Measurements from ENCODE around the gene FSTL4. TPM values are rescaled to one million over a fixed set of nuclear protein-coding genes. Genes with fewer than 3 reads are reported as not detected.

Gene FSTL4
- polyA plus RNA-seq, 1 donor (not counting 4 experiments of a cell fraction or from before 2014, with no cell fraction given) = 1.7 TPM

- H3K36me3 ChIP-seq (ENCODE audit: control insufficient read depth in 2 of 2, extremely low read depth in 1 of 2, insufficient read depth in 2 of 2, low read length in 2 of 2) = no peaks in the 10 kb centered on the region
- no peak for TF ChIP-seq EZH2 (IDR thresholded peaks at IDR 0.05; ENCODE audit: low read length)
- no peak for TF ChIP-seq CTCF (optimal IDR thresholded peaks at IDR 0.05 in 1 of 3, IDR thresholded peaks at IDR 0.05 in 1 of 3, conservative IDR thresholded peaks at IDR 0.05 in 1 of 3; ENCODE audit: extremely low read depth in 1 of 3, insufficient read depth in 2 of 3, low read length in 3 of 3)
- no peak for FAIRE-seq
- H3K4me2 ChIP-seq (ENCODE audit: control insufficient read depth, extremely low read depth, insufficient read depth, low read depth, low read length) = no peak overlapping the region
- no peaks in the 10 kb centered on the region for H3K27me3 ChIP-seq (ENCODE audit: control insufficient read depth, extremely low read depth, insufficient read depth, low read length)
- H3K27ac ChIP-seq (ENCODE audit: control insufficient read depth, insufficient read depth, low read length) = no peak overlapping the region
- H3K79me2 ChIP-seq (ENCODE audit: control insufficient read depth, insufficient read depth, low read length) = no peaks in the 10 kb centered on the region
- H3K9me1 ChIP-seq (ENCODE audit: control insufficient read depth, extremely low read depth, insufficient read depth, low read length) = no peaks in the 10 kb centered on the region
- dilution Hi-C loops (cut with MboI; ENCODE audit: extremely low pct_ligation_motif_present, low sequenced_read_pairs) = no loop called here
- no peaks in the 10 kb centered on the region for H4K20me1 ChIP-seq (ENCODE audit: control insufficient read depth, extremely low read depth, insufficient read depth, low read length)
- H3K9me3 ChIP-seq (ENCODE audit: control insufficient read depth, low read depth, low read length) = no peaks in the 10 kb centered on the region
- H3K4me1 ChIP-seq (ENCODE audit: control insufficient read depth, extremely low read depth, insufficient read depth, low read length) = peaks cover 2% of the 10 kb centered on the region
- H3K9ac ChIP-seq (ENCODE audit: control insufficient read depth, extremely low read depth, insufficient read depth, low read length) = no peak overlapping the region
- DNase-seq (ENCODE audit: low read depth, low spot score) = no peak
- no peak overlapping the region for H2AFZ ChIP-seq (ENCODE audit: control insufficient read depth, low read length)
- no peak overlapping the region for H3K4me3 ChIP-seq (ENCODE audit: control insufficient read depth in 2 of 3, extremely low read depth in 1 of 3, insufficient read depth in 2 of 3, low read depth in 1 of 3, low read length in 3 of 3)
Measured at GRCh38 chr5:133434336-133434735, 178.0 kb downstream of the FSTL4 start.

- H3K79me2 ChIP-seq (ENCODE audit: control insufficient read depth, insufficient read depth, low read length) = no peaks in the 10 kb centered on the region
- TF ChIP-seq EZH2 (IDR thresholded peaks at IDR 0.05; ENCODE audit: low read length) (no peak), CTCF (optimal IDR thresholded peaks at IDR 0.05 in 1 of 3, IDR thresholded peaks at IDR 0.05 in 1 of 3, conservative IDR thresholded peaks at IDR 0.05 in 1 of 3; ENCODE audit: extremely low read depth in 1 of 3, insufficient read depth in 2 of 3, low read length in 3 of 3) (no peak)
- H3K9me3 ChIP-seq (ENCODE audit: control insufficient read depth, low read depth, low read length) = no peaks in the 10 kb centered on the region
- dilution Hi-C loops (cut with MboI; ENCODE audit: extremely low pct_ligation_motif_present, low sequenced_read_pairs) = no loop called here
- no peak overlapping the region for H3K27ac ChIP-seq (ENCODE audit: control insufficient read depth, insufficient read depth, low read length)
- no peaks in the 10 kb centered on the region for H3K9me1 ChIP-seq (ENCODE audit: control insufficient read depth, extremely low read depth, insufficient read depth, low read length)
- H3K4me2 ChIP-seq (ENCODE audit: control insufficient read depth, extremely low read depth, insufficient read depth, low read depth, low read length) = no peak overlapping the region
- H3K36me3 ChIP-seq (ENCODE audit: control insufficient read depth in 2 of 2, extremely low read depth in 1 of 2, insufficient read depth in 2 of 2, low read length in 2 of 2) = no peaks in the 10 kb centered on the region
- H3K4me3 ChIP-seq (ENCODE audit: control insufficient read depth in 2 of 3, extremely low read depth in 1 of 3, insufficient read depth in 2 of 3, low read depth in 1 of 3, low read length in 3 of 3) = no peak overlapping the region
- DNase-seq (ENCODE audit: low read depth, low spot score) (no peak), FAIRE-seq (no peak)
- no peak overlapping the region for H3K9ac ChIP-seq (ENCODE audit: control insufficient read depth, extremely low read depth, insufficient read depth, low read length)
- H3K27me3 ChIP-seq (ENCODE audit: control insufficient read depth, extremely low read depth, insufficient read depth, low read length) = no peaks in the 10 kb centered on the region
- H3K4me1 ChIP-seq (ENCODE audit: control insufficient read depth, extremely low read depth, insufficient read depth, low read length) = no peaks in the 10 kb centered on the region
- no peaks in the 10 kb centered on the region for H4K20me1 ChIP-seq (ENCODE audit: control insufficient read depth, extremely low read depth, insufficient read depth, low read length)
- no peak overlapping the region for H2AFZ ChIP-seq (ENCODE audit: control insufficient read depth, low read length)
Measured at GRCh38 chr5:133433641-133434040, 178.7 kb downstream of the FSTL4 start.

Measured in keratinocyte (primary cell).